ENCODE measurements around the gene FNIP2.

Gene FNIP2

DNA sequence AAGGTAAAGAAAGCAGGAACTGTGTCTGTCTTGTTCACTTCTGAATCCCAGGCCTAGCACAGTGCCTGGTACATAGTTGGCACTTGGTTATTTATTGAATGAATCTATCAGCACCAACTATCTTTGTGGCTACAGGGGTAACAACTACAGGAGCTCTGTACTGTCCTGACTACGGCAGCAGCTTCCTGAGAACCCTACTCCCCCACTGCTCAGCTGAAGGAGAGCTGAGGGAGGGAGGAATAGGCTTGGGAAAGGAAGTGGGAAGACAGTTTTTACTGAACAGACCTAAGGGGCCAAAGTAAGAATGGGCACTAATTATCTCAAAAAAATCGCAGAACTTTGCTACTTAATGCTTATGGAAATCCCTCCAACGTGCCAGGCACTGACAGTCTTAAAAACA, 178.0 kb downstream of the FNIP2 start:
- TF ChIP-seq MAX (IDR thresholded peaks at IDR 0.05) (no peak), REST (IDR thresholded peaks at IDR 0.05; ENCODE audit: low read depth) (no peak), ZBTB7A (IDR thresholded peaks at IDR 0.05; ENCODE audit: low read depth) (no peak), EGR1 (IDR thresholded peaks at IDR 0.05) (no peak), EP300 (IDR thresholded peaks at IDR 0.05; ENCODE audit: borderline replicate concordance) (no peak), CEBPB (IDR thresholded peaks at IDR 0.05) (no peak), TAF1 (IDR thresholded peaks at IDR 0.05; ENCODE audit: low read depth) (no peak)

GRCh38 chr4:158948071-158948470, 179.2 kb downstream of the FNIP2 start:
- TF ChIP-seq TAF1 (IDR thresholded peaks at IDR 0.05; ENCODE audit: low read depth) (no peak), EP300 (IDR thresholded peaks at IDR 0.05; ENCODE audit: borderline replicate concordance) (no peak), CEBPB (IDR thresholded peaks at IDR 0.05) (no peak), YY1 (IDR thresholded peaks at IDR 0.05; ENCODE audit: low read depth) (no peak), REST (IDR thresholded peaks at IDR 0.05; ENCODE audit: low read depth) (no peak), EGR1 (IDR thresholded peaks at IDR 0.05) (no peak), RAD21 (IDR thresholded peaks at IDR 0.05; ENCODE audit: low read depth) (no peak), TEAD4 (IDR thresholded peaks at IDR 0.05) (no peak), USF1 (IDR thresholded peaks at IDR 0.05) (no peak), CREB1 (IDR thresholded peaks at IDR 0.05; ENCODE audit: low read depth) (no peak), MAX (IDR thresholded peaks at IDR 0.05) (no peak), FOXM1 (IDR thresholded peaks at IDR 0.05; ENCODE audit: borderline replicate concordance, low read depth) (no peak), NFIC (IDR thresholded peaks at IDR 0.05) (no peak), TCF12 (IDR thresholded peaks at IDR 0.05; ENCODE audit: low read depth) (no peak), ZBTB7A (IDR thresholded peaks at IDR 0.05; ENCODE audit: low read depth) (no peak)

GRCh38 chr4:158949099-158949498, 180.3 kb downstream of the FNIP2 start:
- TF ChIP-seq RAD21 (IDR thresholded peaks at IDR 0.05; ENCODE audit: low read depth) (no peak), NFIC (IDR thresholded peaks at IDR 0.05) (no peak), TEAD4 (IDR thresholded peaks at IDR 0.05) (no peak), ZBTB7A (IDR thresholded peaks at IDR 0.05; ENCODE audit: low read depth) (no peak), TAF1 (IDR thresholded peaks at IDR 0.05; ENCODE audit: low read depth) (no peak)
